ENCODE results near the gene MYH8. TPM values are rescaled to one million over a fixed set of nuclear protein-coding genes. Genes with fewer than 3 reads are reported as not detected.

Gene MYH8
- total and polyA plus RNA-seq, 2 of the 4 experiments (the other 2 are of a cell fraction), result not detected

GRCh38 chr17:10403589-10403988, 18.2 kb downstream of the MYH8 start:
- in situ Hi-C loops (cut with MboI; ENCODE audit: low sequenced_read_pairs), result no loop called here

More at GRCh38 chr17:10403589-10403988, 18.2 kb downstream of the MYH8 start:
- no peak for DNase-seq
- Histone ChIP-seq H3K4me3 (ENCODE audit: insufficient read depth, low read depth, low read length) (no peak overlapping the region), H4K91ac (ENCODE audit: insufficient read depth, low read depth, low read length) (no peak overlapping the region), H4K8ac (ENCODE audit: low read depth in 2 of 2, low read length in 2 of 2) (no peak overlapping the region), H4K20me1 (ENCODE audit: insufficient read depth, low read length) (no peaks in the 10 kb centered on the region), H3K27me3 (ENCODE audit: control insufficient read depth, insufficient read depth, low read length) (no peaks in the 10 kb centered on the region), H3K9ac (ENCODE audit: low read depth, low read length) (no peak overlapping the region), H4K5ac (ENCODE audit: low read depth, low read length) (no peak overlapping the region), H3K79me1 (ENCODE audit: low read depth in 1 of 2, low read length in 2 of 2) (no peaks in the 10 kb centered on the region), H2BK15ac (ENCODE audit: low read depth, low read length) (no peak overlapping the region), H2AK9ac (replicated peaks; ENCODE audit: low read depth, low read length, poor library complexity) (no peak overlapping the region), H3K4me2 (ENCODE audit: low read depth, low read length) (no peak overlapping the region), H3K18ac (ENCODE audit: low read depth, low read length) (no peak overlapping the region), H3K9me1 (ENCODE audit: insufficient read depth, low read length) (no peaks in the 10 kb centered on the region), H3K23ac (ENCODE audit: low read depth, low read length) (no peak overlapping the region), H3K14ac (replicated peaks; ENCODE audit: low read depth, low read length) (no peak overlapping the region), H3K27ac (ENCODE audit: insufficient read depth, low read length) (no peak overlapping the region), H2BK120ac (ENCODE audit: low read depth, low read length) (no peak overlapping the region), H2BK5ac (ENCODE audit: low read depth, low read length, poor library complexity, severe bottlenecking) (no peak overlapping the region), H2AK5ac (ENCODE audit: low read depth, low read length) (no peak overlapping the region), H3K9me3 (ENCODE audit: control insufficient read depth, insufficient read depth, low read length) (no peaks in the 10 kb centered on the region), H3K4ac (ENCODE audit: low read depth, low read length) (no peak overlapping the region), H2BK20ac (ENCODE audit: low read depth, low read length) (no peak overlapping the region), H2AFZ (replicated peaks; ENCODE audit: low read length, poor library complexity) (no peak overlapping the region), H3K4me1 (ENCODE audit: control insufficient read depth, insufficient read depth, low read length) (no peaks in the 10 kb centered on the region), H3K56ac (ENCODE audit: extremely low read depth, insufficient read depth, low read length) (no peak overlapping the region), H3K36me3 (ENCODE audit: control insufficient read depth, insufficient read depth, low read length) (no peaks in the 10 kb centered on the region)
- no peak for ATAC-seq (ENCODE audit: low read depth)
- no peak for TF ChIP-seq POLR2A (IDR thresholded peaks at IDR 0.05; ENCODE audit: low read depth, low read length)
- no peak for TF ChIP-seq SMC3 (IDR thresholded peaks at IDR 0.05; ENCODE audit: low read depth, low read length)
- no peak for TF ChIP-seq RAD21 (IDR thresholded peaks at IDR 0.05; ENCODE audit: low read length)
- TF ChIP-seq MAFK (IDR thresholded peaks at IDR 0.05; ENCODE audit: low read depth, low read length), result no peak
- no peak for TF ChIP-seq NFE2L2 (IDR thresholded peaks at IDR 0.05; ENCODE audit: low read depth, low read length)
- TF ChIP-seq ELK1 (IDR thresholded peaks at IDR 0.05; ENCODE audit: borderline replicate concordance, low read depth, low read length), result no peak
- TF ChIP-seq RFX5 (IDR thresholded peaks at IDR 0.05; ENCODE audit: low read depth, low read length), result no peak
- TF ChIP-seq USF2 (IDR thresholded peaks at IDR 0.05; ENCODE audit: low read depth, low read length), result no peak
- no peak for TF ChIP-seq CHD1 (IDR thresholded peaks at IDR 0.05; ENCODE audit: low read depth, low read length)
- TF ChIP-seq CEBPB (IDR thresholded peaks at IDR 0.05; ENCODE audit: low read depth, low read length), result no peak
- no peak for TF ChIP-seq MXI1 (IDR thresholded peaks at IDR 0.05; ENCODE audit: borderline replicate concordance, low read depth, low read length)
- no peak for TF ChIP-seq FOS (IDR thresholded peaks at IDR 0.05; ENCODE audit: low read depth, low read length)
- TF ChIP-seq CTCF (conservative IDR thresholded peaks at IDR 0.05; ENCODE audit: low read depth, low read length), result no peak
- no peak for TF ChIP-seq BHLHE40 (IDR thresholded peaks at IDR 0.05; ENCODE audit: low read depth, low read length)
- no peak for TF ChIP-seq RCOR1 (IDR thresholded peaks at IDR 0.05; ENCODE audit: insufficient replicate concordance, low read length)
- TF ChIP-seq MAZ (IDR thresholded peaks at IDR 0.05; ENCODE audit: borderline replicate concordance, low read depth, low read length), result no peak
- dilution Hi-C loops (cut with HindIII; ENCODE audit: low sequenced_read_pairs, unreplicated experiment) (no loop called here), intact Hi-C loops (cut with micrococcal nuclease) (no loop called here)
- no TSS peak for BruUV-seq (replicated peaks)
- ChIA-PET POLR2A (ENCODE audit: unreplicated experiment) (no interaction called here), CTCF (interaction anchor here (0.9 kb wide), 1 partner anchor 85 kb away, joined by 3 read pairs; no protein-coding TSS in a partner anchor)
